AG10803 (cell line): ENCODE measurements around the gene ARHGEF2.

Source experiments
- DNase-seq: peaks from one replicate; pipeline ENCODE4 v3.0.0; 2010; ENCODE audit warnings: low read depth
- H3K4me3 ChIP-seq: 2 replicates; pipeline ENCODE4 v1.5.1; 2011; ENCODE audit warnings: mild to moderate bottlenecking, low read length, control low read depth
- CTCF ChIP-seq: conservative IDR thresholded peaks from 2 replicates; pipeline ENCODE4 v1.5.1; 2011; ENCODE audit warnings: mild to moderate bottlenecking, low read length, control low read depth, inconsistent platforms

Gene ARHGEF2

GRCh38 chr1:155947741-155948140, 30.6 kb downstream of the ARHGEF2 start:
- no peak overlapping the region for H3K4me3 ChIP-seq
- DNase-seq: no peak
- no peak for TF ChIP-seq CTCF

- no peak for TF ChIP-seq CTCF
- no peak overlapping the region for H3K4me3 ChIP-seq
Measured at GRCh38 chr1:155947292-155947691, 31.1 kb downstream of the ARHGEF2 start.

GRCh38 chr1:155946633-155947219, 31.6 kb downstream of the ARHGEF2 start:
- no peak for TF ChIP-seq CTCF
- H3K4me3 ChIP-seq: no peak overlapping the region

More at GRCh38 chr1:155947292-155947691, 31.1 kb downstream of the ARHGEF2 start:
- no peak for DNase-seq

GRCh38 chr1:155944444-155944799, 33.9 kb downstream of the ARHGEF2 start:
- no peak for TF ChIP-seq CTCF

More at GRCh38 chr1:155946633-155947219, 31.6 kb downstream of the ARHGEF2 start:
- DNase-seq: no peak

GRCh38 chr1:155942578-155943141, 35.7 kb downstream of the ARHGEF2 start:
- no peak for TF ChIP-seq CTCF
- DNase-seq: no peak
- no peak overlapping the region for H3K4me3 ChIP-seq

More at GRCh38 chr1:155944444-155944799, 33.9 kb downstream of the ARHGEF2 start:
- DNase-seq: no peak
- no peak overlapping the region for H3K4me3 ChIP-seq

GRCh38 chr1:155941845-155942531, 36.4 kb downstream of the ARHGEF2 start:
- no peak overlapping the region for H3K4me3 ChIP-seq
- no peak for TF ChIP-seq CTCF
- DNase-seq: no peak
